Measurements from ENCODE around the gene CHST15. TPM values are rescaled to one million over a fixed set of nuclear protein-coding genes. Genes with fewer than 3 reads are reported as not detected.

The CHST15 gene
- total and polyA plus RNA-seq, 2 of the 13 experiments (the other 11 are each of a cell fraction or from before 2014, with no cell fraction given) = 1.4 to 94.7 TPM

- peak; percentile 97 for TF ChIP-seq FOXP4 (CRISPR knock-in tag; IDR thresholded peaks at IDR 0.05)
- peak; percentile 99 for TF ChIP-seq ZNF691 (CRISPR knock-in tag; IDR thresholded peaks at IDR 0.05; ENCODE audit: borderline replicate concordance, low read depth)
- TF ChIP-seq MEIS1 (CRISPR knock-in tag; IDR thresholded peaks at IDR 0.05; ENCODE audit: borderline replicate concordance) = peak; percentile 91; the same call in 1 of the 2 replicates
- peak; percentile 91 for TF ChIP-seq ARNTL (CRISPR knock-in tag; IDR thresholded peaks at IDR 0.05)
- TF ChIP-seq ZNF615 (CRISPR knock-in tag; IDR thresholded peaks at IDR 0.05; ENCODE audit: borderline replicate concordance) = no peak
- TF ChIP-seq ZNF557 (CRISPR knock-in tag; IDR thresholded peaks at IDR 0.05) = peak; percentile 87
- peak; percentile 93 for TF ChIP-seq NFKBIZ (CRISPR knock-in tag; IDR thresholded peaks at IDR 0.05)
- TF ChIP-seq, protein P1, sequence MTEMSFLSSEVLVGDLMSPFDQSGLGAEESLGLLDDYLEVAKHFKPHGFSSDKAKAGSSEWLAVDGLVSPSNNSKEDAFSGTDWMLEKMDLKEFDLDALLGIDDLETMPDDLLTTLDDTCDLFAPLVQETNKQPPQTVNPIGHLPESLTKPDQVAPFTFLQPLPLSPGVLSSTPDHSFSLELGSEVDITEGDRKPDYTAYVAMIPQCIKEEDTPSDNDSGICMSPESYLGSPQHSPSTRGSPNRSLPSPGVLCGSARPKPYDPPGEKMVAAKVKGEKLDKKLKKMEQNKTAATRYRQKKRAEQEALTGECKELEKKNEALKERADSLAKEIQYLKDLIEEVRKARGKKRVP (CRISPR knock-in tag; IDR thresholded peaks at IDR 0.05) = peak in 1 of 2 experiments; percentile 86; a peak in 2 of 4 replicates
- TF ChIP-seq NFYB (CRISPR knock-in tag; IDR thresholded peaks at IDR 0.05) = no peak
- TF ChIP-seq ZNF260 (CRISPR knock-in tag; IDR thresholded peaks at IDR 0.05; ENCODE audit: borderline replicate concordance, low read depth) = no peak
- peak; percentile 93 for TF ChIP-seq TEAD3 (CRISPR knock-in tag; optimal IDR thresholded peaks at IDR 0.05; ENCODE audit: borderline replicate concordance)
- TF ChIP-seq, protein P2, sequence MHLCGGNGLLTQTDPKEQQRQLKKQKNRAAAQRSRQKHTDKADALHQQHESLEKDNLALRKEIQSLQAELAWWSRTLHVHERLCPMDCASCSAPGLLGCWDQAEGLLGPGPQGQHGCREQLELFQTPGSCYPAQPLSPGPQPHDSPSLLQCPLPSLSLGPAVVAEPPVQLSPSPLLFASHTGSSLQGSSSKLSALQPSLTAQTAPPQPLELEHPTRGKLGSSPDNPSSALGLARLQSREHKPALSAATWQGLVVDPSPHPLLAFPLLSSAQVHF (CRISPR knock-in tag; IDR thresholded peaks at IDR 0.05) = peak; percentile 62; the same call in 1 of the 2 replicates
- TF ChIP-seq KAT2B (IDR thresholded peaks at IDR 0.05; ENCODE audit: borderline replicate concordance, low read depth, low read length) = no peak
- TF ChIP-seq, protein P3, sequence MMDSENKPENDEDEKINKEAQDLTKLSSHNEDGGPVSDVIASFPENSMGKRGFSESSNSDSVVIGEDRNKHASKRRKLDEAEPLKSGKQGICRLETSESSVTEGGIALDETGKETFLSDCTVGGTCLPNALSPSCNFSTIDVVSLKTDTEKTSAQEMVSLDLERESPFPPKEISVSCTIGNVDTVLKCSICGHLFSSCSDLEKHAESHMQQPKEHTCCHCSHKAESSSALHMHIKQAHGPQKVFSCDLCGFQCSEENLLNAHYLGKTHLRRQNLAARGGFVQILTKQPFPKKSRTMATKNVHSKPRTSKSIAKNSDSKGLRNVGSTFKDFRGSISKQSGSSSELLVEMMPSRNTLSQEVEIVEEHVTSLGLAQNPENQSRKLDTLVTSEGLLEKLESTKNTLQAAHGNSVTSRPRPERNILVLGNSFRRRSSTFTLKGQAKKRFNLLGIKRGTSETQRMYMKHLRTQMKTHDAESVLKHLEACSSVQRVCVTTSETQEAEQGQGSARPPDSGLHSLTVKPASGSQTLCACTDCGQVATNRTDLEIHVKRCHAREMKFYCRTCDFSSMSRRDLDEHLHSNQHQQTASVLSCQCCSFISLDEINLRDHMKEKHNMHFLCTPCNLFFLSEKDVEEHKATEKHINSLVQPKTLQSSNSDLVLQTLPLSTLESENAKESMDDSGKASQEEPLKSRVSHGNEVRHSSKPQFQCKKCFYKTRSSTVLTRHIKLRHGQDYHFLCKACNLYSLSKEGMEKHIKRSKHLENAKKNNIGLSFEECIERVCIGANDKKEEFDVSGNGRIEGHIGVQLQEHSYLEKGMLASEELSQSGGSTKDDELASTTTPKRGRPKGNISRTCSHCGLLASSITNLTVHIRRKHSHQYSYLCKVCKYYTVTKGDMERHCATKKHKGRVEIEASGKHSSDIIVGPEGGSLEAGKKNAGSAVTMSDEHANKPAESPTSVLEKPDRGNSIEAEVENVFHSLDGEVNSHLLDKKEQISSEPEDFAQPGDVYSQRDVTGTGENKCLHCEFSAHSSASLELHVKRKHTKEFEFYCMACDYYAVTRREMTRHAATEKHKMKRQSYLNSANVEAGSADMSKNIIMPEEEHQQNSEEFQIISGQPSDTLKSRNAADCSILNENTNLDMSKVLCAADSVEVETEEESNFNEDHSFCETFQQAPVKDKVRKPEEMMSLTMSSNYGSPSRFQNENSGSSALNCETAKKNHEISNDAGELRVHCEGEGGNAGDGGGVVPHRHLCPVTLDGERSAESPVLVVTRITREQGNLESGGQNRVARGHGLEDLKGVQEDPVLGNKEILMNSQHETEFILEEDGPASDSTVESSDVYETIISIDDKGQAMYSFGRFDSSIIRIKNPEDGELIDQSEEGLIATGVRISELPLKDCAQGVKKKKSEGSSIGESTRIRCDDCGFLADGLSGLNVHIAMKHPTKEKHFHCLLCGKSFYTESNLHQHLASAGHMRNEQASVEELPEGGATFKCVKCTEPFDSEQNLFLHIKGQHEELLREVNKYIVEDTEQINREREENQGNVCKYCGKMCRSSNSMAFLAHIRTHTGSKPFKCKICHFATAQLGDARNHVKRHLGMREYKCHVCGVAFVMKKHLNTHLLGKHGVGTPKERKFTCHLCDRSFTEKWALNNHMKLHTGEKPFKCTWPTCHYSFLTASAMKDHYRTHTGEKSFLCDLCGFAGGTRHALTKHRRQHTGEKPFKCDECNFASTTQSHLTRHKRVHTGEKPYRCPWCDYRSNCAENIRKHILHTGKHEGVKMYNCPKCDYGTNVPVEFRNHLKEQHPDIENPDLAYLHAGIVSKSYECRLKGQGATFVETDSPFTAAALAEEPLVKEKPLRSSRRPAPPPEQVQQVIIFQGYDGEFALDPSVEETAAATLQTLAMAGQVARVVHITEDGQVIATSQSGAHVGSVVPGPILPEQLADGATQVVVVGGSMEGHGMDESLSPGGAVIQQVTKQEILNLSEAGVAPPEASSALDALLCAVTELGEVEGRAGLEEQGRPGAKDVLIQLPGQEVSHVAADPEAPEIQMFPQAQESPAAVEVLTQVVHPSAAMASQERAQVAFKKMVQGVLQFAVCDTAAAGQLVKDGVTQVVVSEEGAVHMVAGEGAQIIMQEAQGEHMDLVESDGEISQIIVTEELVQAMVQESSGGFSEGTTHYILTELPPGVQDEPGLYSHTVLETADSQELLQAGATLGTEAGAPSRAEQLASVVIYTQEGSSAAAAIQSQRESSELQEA (CRISPR knock-in tag; IDR thresholded peaks at IDR 0.05; ENCODE audit: not compliant biosample characterization) = no peak
- TF ChIP-seq FOXK1 (CRISPR knock-in tag; IDR thresholded peaks at IDR 0.05; ENCODE audit: borderline replicate concordance, low read depth) = peak; percentile 98
Observed at GRCh38 chr10:124035928-124036558, 57.4 kb downstream of the CHST15 start (continued).

All from HepG2 (cell line).